GM12874 (cell line): Measurements from ENCODE around the gene GNB2.

Source experiments
- TF ChIP-seq, protein P1 (sequence below): IDR thresholded peaks from 2 replicates; pipeline ENCODE4 v1.5.1; 2011; ENCODE audit warnings: low read depth, mild to moderate bottlenecking, control low read depth, low read length, moderate library complexity; ENCODE audit not compliant: insufficient read depth

Gene GNB2

DNA sequence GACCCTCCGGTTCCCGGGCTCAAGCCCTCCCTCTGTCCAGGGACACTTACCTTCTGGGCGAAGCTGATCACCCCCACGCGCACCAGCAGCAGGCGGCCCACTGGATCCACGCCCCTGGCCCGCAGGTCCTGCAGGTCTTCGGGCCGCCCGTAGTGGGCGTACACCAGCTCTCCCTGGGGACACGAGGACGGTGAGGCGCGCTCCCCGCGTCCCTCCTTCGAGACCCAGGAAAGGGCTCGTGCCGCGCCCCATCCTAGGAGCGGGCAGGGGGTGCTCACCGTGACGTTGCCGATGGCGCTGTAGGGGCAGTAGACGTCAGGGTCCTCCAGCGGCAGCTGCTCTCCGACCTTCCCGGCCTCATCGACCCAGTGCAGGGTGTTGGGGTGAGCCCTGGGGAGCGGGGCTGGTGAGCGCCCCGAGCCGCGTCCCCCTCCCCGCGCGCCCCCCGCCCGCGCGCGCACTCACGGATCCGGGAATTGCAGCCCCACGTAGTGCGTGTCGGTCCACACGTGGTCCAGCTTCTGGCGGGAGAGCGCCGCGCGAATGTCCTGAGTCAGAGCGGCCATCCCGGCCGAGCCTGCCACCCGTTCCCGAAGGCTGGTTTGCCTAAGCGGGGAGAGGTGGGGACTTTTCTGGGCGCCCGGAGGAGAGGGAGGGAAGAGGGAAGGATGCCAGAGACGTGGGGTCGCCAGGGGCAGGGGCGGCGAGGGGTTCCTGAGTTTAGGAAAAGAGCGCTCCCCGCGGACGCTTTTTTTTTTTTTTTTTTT, 40.4 kb upstream of the GNB2 start:
- TF ChIP-seq, protein P1, sequence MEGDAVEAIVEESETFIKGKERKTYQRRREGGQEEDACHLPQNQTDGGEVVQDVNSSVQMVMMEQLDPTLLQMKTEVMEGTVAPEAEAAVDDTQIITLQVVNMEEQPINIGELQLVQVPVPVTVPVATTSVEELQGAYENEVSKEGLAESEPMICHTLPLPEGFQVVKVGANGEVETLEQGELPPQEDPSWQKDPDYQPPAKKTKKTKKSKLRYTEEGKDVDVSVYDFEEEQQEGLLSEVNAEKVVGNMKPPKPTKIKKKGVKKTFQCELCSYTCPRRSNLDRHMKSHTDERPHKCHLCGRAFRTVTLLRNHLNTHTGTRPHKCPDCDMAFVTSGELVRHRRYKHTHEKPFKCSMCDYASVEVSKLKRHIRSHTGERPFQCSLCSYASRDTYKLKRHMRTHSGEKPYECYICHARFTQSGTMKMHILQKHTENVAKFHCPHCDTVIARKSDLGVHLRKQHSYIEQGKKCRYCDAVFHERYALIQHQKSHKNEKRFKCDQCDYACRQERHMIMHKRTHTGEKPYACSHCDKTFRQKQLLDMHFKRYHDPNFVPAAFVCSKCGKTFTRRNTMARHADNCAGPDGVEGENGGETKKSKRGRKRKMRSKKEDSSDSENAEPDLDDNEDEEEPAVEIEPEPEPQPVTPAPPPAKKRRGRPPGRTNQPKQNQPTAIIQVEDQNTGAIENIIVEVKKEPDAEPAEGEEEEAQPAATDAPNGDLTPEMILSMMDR = peak; percentile 57

DNA sequence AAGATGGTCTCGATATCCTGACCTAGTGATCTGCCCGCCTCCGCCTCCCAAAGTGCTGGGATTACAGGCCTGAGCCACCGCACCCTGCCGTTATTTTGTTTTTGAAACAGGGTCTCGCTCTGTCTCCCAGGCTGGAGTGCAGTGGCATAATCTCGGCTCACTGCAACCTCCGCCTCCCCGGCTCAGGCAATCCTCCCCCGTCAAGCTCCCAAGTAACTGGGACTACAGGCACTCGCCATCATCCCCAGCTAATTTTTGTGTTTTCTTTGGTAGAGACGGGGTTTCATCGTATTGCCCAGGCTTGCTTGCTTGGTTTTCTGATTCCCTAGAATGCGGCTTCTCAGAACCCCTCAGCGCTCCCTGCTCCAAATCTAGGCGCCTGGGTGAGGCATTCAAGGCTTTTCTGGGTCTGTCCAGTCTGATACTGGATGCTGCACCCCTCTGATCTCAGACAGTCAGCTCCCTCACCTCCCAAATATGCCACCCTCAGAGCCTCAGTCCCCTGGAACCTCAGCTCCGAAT, 33.5 kb upstream of the GNB2 start:
- TF ChIP-seq, protein P1 = no peak

DNA sequence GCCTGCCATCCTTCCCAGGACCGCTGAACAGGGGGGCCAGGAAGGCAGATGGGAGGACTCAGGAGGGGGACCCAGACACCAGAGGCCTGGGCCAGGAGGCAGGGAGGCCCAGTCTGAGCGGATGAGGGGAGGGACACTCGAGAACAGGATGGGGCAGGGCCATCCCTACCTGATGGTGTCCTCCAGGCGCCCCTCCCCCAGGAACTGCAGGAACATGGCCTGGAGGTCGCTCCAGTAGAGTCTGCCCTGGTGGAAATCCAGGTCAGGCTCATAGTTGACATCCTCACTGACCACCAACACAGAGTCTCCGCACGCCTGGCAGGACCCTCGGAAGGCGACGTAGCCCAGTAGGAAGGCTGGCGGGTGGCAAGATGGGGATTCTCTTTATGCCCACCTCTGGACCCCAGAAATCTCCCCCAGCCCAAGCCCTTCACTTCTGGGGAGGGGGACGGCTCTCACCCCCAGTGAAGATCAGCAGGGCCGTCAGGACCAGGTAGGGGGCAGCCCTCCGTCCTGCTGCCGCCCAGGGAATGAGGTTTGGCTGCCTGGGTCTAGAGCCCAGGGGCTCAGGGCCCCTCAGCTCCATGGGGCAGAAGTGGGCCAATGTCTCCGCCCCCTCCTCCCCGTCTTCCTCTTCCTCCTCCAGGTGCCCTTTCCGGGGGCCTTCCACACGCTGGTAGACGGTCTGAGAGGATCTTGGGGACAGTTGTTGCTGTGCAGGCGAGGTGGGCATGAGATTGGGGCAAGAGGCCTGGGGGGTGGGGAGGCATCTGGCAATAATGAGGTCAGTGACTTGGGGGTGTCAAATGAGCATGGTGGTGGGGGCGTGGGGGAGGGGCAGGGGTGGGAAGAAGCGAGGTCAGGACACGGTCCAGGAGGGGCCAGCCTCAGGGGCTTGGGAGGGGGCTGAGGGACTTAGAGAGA, 32.8 kb upstream of the GNB2 start:
- TF ChIP-seq, protein P1 = no peak

DNA sequence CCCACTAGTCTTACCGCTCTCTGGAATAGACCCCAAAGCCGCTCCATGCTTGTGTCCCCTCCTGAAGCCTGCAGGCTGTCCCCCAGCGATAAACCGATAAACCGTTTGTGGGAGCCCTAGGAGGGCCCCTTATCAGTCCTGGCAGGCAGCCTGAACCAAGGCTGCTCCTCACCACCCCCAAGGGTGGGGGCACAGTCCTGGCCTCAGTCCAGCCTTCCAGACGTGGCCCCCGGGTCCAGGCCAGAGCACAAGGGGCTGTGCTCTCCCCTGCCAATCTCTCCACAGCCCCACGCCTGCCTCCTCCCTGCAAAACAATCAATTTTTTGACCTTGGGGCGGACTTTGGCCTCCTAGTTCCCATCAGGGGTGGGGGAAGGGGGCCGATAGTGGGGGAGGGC, 32.1 kb upstream of the GNB2 start, which contains the start of gene TFR2:
Gene TFR2 (minus strand): TSS at position 90 of the 397 bp plus-strand sequence. CDS start 43 bp downstream, at position 47.
- TF ChIP-seq, protein P1 = no peak

DNA sequence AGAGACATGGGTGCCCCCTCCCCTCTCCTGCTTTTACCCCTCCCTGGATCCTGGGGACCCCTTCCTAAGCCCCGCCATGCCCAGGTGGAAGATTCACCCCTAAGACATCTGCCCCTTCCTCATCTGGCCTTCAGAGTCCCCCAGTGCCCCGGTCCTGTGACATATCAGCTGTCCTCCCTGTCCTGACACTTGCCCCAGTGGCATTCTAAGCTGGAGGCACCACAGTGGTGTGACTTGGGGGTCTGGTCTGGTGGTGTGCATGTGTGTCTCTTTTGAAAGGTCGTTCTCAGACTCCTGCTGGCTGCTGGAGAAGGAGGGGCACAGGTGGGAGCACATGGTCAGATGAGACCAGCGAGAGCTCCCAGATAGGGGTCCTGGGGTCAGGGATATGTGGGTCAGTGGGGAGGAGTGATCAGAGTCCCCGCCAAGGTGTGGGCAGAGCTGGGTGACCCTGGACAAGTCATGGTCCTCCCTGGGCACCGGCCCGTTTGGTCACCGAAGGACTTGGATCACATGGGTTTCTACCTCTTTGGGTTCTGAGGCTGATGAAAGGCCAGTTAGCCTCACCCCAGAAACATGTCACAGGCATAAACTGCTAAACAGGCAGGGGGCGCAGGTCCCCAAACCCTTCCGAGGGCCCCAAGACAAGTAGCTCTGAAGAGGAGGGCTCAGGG, 31.5 kb upstream of the GNB2 start:
- TF ChIP-seq, protein P1 = 0 out of 2 replicates have a peak, but pooled peaks have one; percentile 6

DNA sequence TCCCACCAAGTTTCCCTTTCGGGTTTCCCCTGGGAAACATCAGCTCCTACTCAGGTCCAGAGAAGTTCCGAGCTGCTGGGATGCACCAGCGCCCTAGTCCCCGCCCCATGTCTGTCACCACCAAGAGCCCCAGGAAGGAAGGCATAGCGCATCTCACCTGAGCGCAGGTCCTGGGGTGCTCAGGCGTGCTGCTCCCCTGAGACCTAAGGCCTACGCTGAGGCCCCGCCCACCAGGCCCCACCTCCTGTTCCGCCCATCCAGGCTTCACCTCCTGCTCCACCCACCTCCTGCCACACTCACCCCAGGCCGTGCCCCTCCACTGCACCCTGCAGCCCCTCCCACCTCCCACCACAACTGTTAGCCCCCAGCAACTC, 31.0 kb upstream of the GNB2 start:
- TF ChIP-seq, protein P1 = no peak
